RWPE2 (cell line): ENCODE data around the gene CHCHD3.
A peak's percentile ranks its signal among the peaks of the same experiment; 100 is the strongest.
"Not testable (repeated sequence)": the region's sequence is repeated elsewhere in the genome, so short reads cannot be mapped to it uniquely, and the experiment has no call there.

Experiments
- ATAC-seq: fragments of 200-7000 bp; cut with Tn5 transposase; 3 replicates; pipeline ENCODE4 v1.9.1; 2021; ENCODE audit warnings: low read depth
- DNase-seq: peaks from one replicate; pipeline ENCODE4 v3.0.0-alpha.2; 2020; ENCODE audit warnings: low spot score
- H3K27ac ChIP-seq: fragments of 450-650 bp; 2 replicates; pipeline ENCODE4 v1.5.1; 2017; ENCODE audit warnings: mild to moderate bottlenecking; ENCODE audit not compliant: poor library complexity, severe bottlenecking
- H3K27me3 ChIP-seq: fragments of 250-450 bp; sonication (Bioruptor Pico); 2 replicates; pipeline ENCODE4 v1.5.1; 2021; ENCODE audit warnings: mild to moderate bottlenecking, moderate library complexity; ENCODE audit not compliant: insufficient read depth, poor library complexity, severe bottlenecking
- H3K36me3 ChIP-seq: fragments of 250-450 bp; sonication (Bioruptor Pico); 2 replicates; pipeline ENCODE4 v1.5.1; 2020; ENCODE audit warnings: low read depth, mild to moderate bottlenecking, moderate library complexity
- H3K4me1 ChIP-seq: fragments of 250-450 bp; sonication (Bioruptor Pico); 2 replicates; pipeline ENCODE4 v1.5.1; 2021; ENCODE audit warnings: mild to moderate bottlenecking, moderate library complexity; ENCODE audit not compliant: insufficient read depth, poor library complexity, severe bottlenecking
- H3K4me3 ChIP-seq: fragments of 250-450 bp; sonication (Bioruptor Pico); 2 replicates; pipeline ENCODE4 v1.5.1; 2021; ENCODE audit warnings: mild to moderate bottlenecking, moderate library complexity; ENCODE audit not compliant: severe bottlenecking
- H3K9me3 ChIP-seq: fragments of 250-450 bp; sonication (Bioruptor Pico); 2 replicates; pipeline ENCODE4 v1.5.1; 2021; ENCODE audit warnings: mild to moderate bottlenecking, moderate library complexity; ENCODE audit not compliant: severe bottlenecking
- CTCF ChIP-seq: fragments of 450-650 bp; IDR thresholded peaks from one replicate; pipeline ENCODE4 v1.5.1; 2017; ENCODE audit warnings: mild to moderate bottlenecking, moderate library complexity; ENCODE audit not compliant: poor library complexity, severe bottlenecking

The CHCHD3 gene

GRCh38 chr7:132934017-132934416 lies 147.9 kb downstream of the CHCHD3 start:
- Histone ChIP-seq H3K9me3 (no peaks in the 10 kb centered on the region), H3K4me3 (no peak overlapping the region), H3K36me3 (no peaks in the 10 kb centered on the region), H3K27me3 (no peaks in the 10 kb centered on the region), H3K4me1 (no peaks in the 10 kb centered on the region), H3K27ac (no peak overlapping the region)
- ATAC-seq, result no peak
- no peak for DNase-seq
- no peak for TF ChIP-seq CTCF

GRCh38 chr7:132933072-132933458 lies 148.8 kb downstream of the CHCHD3 start:
- H3K36me3 ChIP-seq, result no peaks in the 10 kb centered on the region
- no peak overlapping the region for H3K27ac ChIP-seq
- H3K4me1 ChIP-seq, result no peaks in the 10 kb centered on the region
- no peaks in the 10 kb centered on the region for H3K9me3 ChIP-seq
- no peak for DNase-seq
- no peak overlapping the region for H3K4me3 ChIP-seq
- H3K27me3 ChIP-seq, result no peaks in the 10 kb centered on the region
- TF ChIP-seq CTCF, result no peak
- ATAC-seq, result peak; percentile 42; the same call in 2 of the 3 replicates

GRCh38 chr7:132932296-132933071 lies 149.4 kb downstream of the CHCHD3 start:
- DNase-seq, result no peak
- Histone ChIP-seq H3K27ac (no peak overlapping the region), H3K9me3 (no peaks in the 10 kb centered on the region), H3K36me3 (no peaks in the 10 kb centered on the region), H3K4me1 (no peaks in the 10 kb centered on the region), H3K4me3 (no peak overlapping the region), H3K27me3 (no peaks in the 10 kb centered on the region)
- no peak for TF ChIP-seq CTCF
- ATAC-seq, result no peak

DNA sequence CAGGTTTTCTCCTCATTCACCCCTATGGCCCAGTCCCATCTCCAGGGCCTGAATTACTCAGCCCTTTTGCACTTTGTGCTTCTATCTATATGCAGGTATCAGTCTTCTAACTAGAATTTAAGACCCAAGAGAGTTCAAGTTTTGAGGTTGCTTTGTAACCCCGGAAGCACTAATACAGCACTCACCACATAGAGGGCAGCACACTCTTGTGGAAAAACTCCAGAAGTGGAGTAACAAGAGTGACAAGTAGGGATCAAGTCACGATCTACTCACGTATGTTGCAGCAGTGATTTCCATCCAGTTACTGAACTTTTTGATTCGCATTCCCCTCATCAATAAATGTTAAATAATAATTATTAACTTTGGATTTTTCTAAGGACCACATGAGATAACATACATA lies 151.0 kb downstream of the CHCHD3 start:
- DNase-seq (no peak), ATAC-seq (no peak)

GRCh38 chr7:132929944-132930343 lies 151.9 kb downstream of the CHCHD3 start:
- ATAC-seq, H3K9me3 ChIP-seq, DNase-seq, H3K4me3 ChIP-seq, H3K4me1 ChIP-seq, H3K36me3 ChIP-seq, H3K27me3 ChIP-seq, H3K27ac ChIP-seq: not testable (repeated sequence)

More for the DNA sequence above, 151.0 kb downstream of the CHCHD3 start:
- Histone ChIP-seq H3K27me3 (no peaks in the 10 kb centered on the region), H3K36me3 (no peaks in the 10 kb centered on the region), H3K9me3 (no peaks in the 10 kb centered on the region), H3K27ac (no peak overlapping the region), H3K4me1 (no peaks in the 10 kb centered on the region), H3K4me3 (no peak overlapping the region)
- peak; percentile 41 for TF ChIP-seq CTCF
